Mononuclear cell (primary cell): ENCODE data around the gene PRDM16. TPM values are rescaled to one million over a fixed set of nuclear protein-coding genes. Genes with fewer than 3 reads are reported as not detected.

Experiments
- H3K27me3 ChIP-seq: 2 replicates; pipeline ENCODE4 v1.6.0; 2011; ENCODE audit warnings: low read length, control low read depth; ENCODE audit not compliant: insufficient read depth
- H3K4me1 ChIP-seq: 2 replicates; pipeline ENCODE4 v1.5.1; 2011; ENCODE audit warnings: mild to moderate bottlenecking, low read length, control low read depth; ENCODE audit not compliant: insufficient read depth
- H3K4me3 ChIP-seq: 2 replicates; pipeline ENCODE4 v1.5.1; 2011; ENCODE audit warnings: mild to moderate bottlenecking, low read length, moderate library complexity
- H3K9me3 ChIP-seq: 2 replicates; pipeline ENCODE4 v1.5.1; 2011; ENCODE audit warnings: low read depth, mild to moderate bottlenecking, control low read depth, low read length
- total RNA-seq: library from RNA; depleted of rRNA; stranded (reverse); fragments of >200 nt; gene quantifications from one replicate; pipeline ENCODE4 v1.2.3, GENCODE V29; 2012

PRDM16 gene
- total RNA-seq, 1 donor = not detected

GRCh38 chr1:3058263-3059030 lies 10.6 kb upstream of the PRDM16 start:
- Histone ChIP-seq H3K4me3 (no peak overlapping the region), H3K27me3 (no peaks in the 10 kb centered on the region), H3K4me1 (no peaks in the 10 kb centered on the region), H3K9me3 (no peaks in the 10 kb centered on the region)

DNA sequence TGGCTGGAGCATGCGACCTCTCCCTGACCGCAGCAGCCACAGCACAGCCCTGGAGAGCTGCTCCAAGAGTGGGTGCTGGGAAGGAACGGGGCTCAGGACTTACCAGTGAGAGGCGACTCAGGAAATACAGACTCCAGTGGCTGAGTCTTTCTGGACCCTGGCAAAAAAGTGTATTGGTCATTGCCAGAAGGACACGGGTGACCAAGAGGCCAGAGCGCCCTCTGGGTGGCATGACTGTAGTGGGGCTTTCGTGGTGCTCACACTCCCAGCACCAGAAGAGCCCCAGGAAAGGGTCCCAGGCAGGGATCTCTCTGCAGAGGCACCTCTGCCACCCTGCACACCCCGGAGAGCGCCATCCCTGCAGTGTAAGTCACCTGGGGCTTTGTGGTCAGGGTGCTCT lies 8.9 kb upstream of the PRDM16 start:
- no peak overlapping the region for H3K4me3 ChIP-seq
- no peaks in the 10 kb centered on the region for H3K4me1 ChIP-seq
- H3K27me3 ChIP-seq = no peaks in the 10 kb centered on the region
- H3K9me3 ChIP-seq = no peaks in the 10 kb centered on the region

GRCh38 chr1:3060601-3061551 lies 8.1 kb upstream of the PRDM16 start:
- Histone ChIP-seq H3K4me3 (no peak overlapping the region), H3K9me3 (no peaks in the 10 kb centered on the region), H3K4me1 (no peaks in the 10 kb centered on the region), H3K27me3 (no peaks in the 10 kb centered on the region)

- no peaks in the 10 kb centered on the region for H3K27me3 ChIP-seq
- H3K9me3 ChIP-seq = no peaks in the 10 kb centered on the region
- no peak overlapping the region for H3K4me3 ChIP-seq
- no peaks in the 10 kb centered on the region for H3K4me1 ChIP-seq
Observed at GRCh38 chr1:3061566-3061965, 7.4 kb upstream of the PRDM16 start.

GRCh38 chr1:3061981-3062615 lies 6.9 kb upstream of the PRDM16 start:
- peaks cover 3% of the 10 kb centered on the region for H3K27me3 ChIP-seq
- H3K4me1 ChIP-seq = no peaks in the 10 kb centered on the region
- no peaks in the 10 kb centered on the region for H3K9me3 ChIP-seq
- no peak overlapping the region for H3K4me3 ChIP-seq

- H3K4me3 ChIP-seq = no peak overlapping the region
- H3K27me3 ChIP-seq = peaks cover 6% of the 10 kb centered on the region
- no peaks in the 10 kb centered on the region for H3K9me3 ChIP-seq
Observed at GRCh38 chr1:3062616-3063378, 6.2 kb upstream of the PRDM16 start.

GRCh38 chr1:3063379-3064295 lies 5.4 kb upstream of the PRDM16 start:
- Histone ChIP-seq H3K9me3 (no peaks in the 10 kb centered on the region), H3K27me3 (peaks cover 7% of the 10 kb centered on the region), H3K4me3 (no peak overlapping the region), H3K4me1 (no peaks in the 10 kb centered on the region)

More at GRCh38 chr1:3062616-3063378, 6.2 kb upstream of the PRDM16 start:
- H3K4me1 ChIP-seq = no peaks in the 10 kb centered on the region

- no peak overlapping the region for H3K4me3 ChIP-seq
- H3K27me3 ChIP-seq = peaks cover 7% of the 10 kb centered on the region
- H3K4me1 ChIP-seq = no peaks in the 10 kb centered on the region
- no peaks in the 10 kb centered on the region for H3K9me3 ChIP-seq
Observed at GRCh38 chr1:3064296-3064850, 4.6 kb upstream of the PRDM16 start.

GRCh38 chr1:3064901-3065300 lies 4.1 kb upstream of the PRDM16 start:
- Histone ChIP-seq H3K27me3 (peaks cover 7% of the 10 kb centered on the region), H3K4me1 (no peaks in the 10 kb centered on the region), H3K9me3 (no peaks in the 10 kb centered on the region), H3K4me3 (no peak overlapping the region)

DNA sequence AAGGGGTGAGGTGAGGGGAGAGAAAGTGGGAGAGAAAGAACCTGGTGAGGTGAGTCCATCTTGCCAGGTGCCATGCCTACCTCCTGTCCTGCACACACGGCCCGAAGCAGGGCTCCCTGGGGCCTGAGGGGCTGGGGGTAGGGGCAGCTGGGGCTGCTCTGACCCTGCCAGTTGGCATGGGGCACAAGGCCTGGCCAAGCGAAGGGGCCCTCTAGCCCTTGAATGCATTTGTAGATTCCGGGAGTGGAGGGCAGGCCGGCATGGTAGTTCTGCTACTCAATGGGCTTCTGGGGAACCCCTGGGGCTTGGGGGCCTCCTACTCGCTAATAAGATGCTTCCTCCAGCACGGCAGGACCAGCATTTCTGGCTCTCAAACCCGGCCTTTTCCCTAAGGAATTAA lies 3.6 kb upstream of the PRDM16 start:
- Histone ChIP-seq H3K4me1 (no peaks in the 10 kb centered on the region), H3K9me3 (no peaks in the 10 kb centered on the region), H3K27me3 (peaks cover 7% of the 10 kb centered on the region), H3K4me3 (no peak overlapping the region)

DNA sequence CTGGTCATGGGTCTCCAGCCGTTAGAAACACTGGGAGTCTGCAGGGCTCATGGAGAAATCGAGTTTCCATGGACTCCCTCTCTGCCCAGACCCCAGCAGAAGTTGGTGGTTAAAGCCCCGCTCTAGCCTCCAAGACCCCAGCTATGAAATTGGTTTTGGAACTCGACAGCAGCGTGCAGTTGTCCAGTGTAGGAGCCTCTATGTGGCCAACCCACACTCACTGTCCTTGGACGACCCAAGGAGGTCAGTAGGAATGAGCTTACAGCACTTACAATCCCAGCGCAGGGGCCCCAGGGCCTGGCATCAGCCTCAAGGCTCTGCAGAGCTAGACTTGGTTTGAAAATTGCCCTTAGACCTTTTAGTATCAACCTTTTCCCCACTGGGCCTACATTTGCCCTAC lies 3.2 kb upstream of the PRDM16 start:
- Histone ChIP-seq H3K27me3 (peaks cover 9% of the 10 kb centered on the region), H3K4me3 (no peak overlapping the region), H3K4me1 (no peaks in the 10 kb centered on the region), H3K9me3 (no peaks in the 10 kb centered on the region)

DNA sequence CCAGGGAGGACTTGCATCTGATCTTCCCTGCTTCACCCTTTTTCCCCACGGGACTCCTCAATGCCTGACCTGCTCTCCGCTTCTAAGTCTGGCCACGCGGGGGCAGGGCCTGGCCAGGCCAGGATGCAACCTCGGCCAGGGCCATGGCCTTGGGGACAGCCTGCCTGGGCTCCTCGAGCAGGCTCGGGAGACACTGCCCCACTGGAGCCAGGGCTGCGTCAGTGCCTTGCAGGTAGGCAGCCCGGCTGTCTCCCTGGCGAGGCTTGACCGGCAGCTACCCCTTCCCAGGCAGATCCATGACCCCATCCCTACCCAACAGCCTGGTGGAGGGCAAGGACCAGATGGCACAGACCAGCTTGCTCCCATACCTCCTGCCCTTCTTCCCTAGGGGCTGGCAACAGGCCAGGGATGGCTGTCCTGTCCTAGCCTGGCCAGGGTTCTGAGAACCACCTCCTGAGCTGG lies 2.7 kb upstream of the PRDM16 start:
- H3K27me3 ChIP-seq = peaks cover 13% of the 10 kb centered on the region
- H3K9me3 ChIP-seq = no peaks in the 10 kb centered on the region
- no peak overlapping the region for H3K4me3 ChIP-seq
- H3K4me1 ChIP-seq = no peaks in the 10 kb centered on the region

DNA sequence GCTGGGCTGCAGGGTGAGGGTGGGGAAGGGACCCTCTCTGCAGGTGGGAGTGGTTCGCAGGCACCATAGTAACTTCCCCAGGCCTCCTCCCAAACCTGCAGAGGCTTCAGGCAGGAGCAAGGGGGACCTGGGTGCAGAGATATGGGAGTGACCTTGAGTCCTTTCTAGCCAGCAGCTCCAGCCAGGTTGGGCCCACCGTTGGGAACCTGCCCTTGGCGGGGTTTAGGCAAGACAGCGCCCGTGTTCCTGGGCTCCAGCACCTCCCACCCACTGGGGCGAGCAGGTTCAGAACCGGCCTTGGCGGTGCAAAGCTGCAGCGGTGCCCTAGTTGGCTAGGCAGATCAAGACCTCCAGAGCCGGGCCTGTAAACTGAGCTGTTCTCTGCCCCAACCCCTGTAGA lies 2.2 kb upstream of the PRDM16 start:
- H3K4me1 ChIP-seq = no peaks in the 10 kb centered on the region
- no peak overlapping the region for H3K4me3 ChIP-seq
- H3K9me3 ChIP-seq = no peaks in the 10 kb centered on the region
- H3K27me3 ChIP-seq = peaks cover 18% of the 10 kb centered on the region
